Ovary (tissue), 9 donors: ENCODE results near the gene WDR31. TPM values are rescaled to one million over a fixed set of nuclear protein-coding genes. Genes with fewer than 3 reads are reported as not detected.

Source experiments
- DNase-seq, 5 donors: peaks; one replicate each; pipeline ENCODE4 v3.0.0-alpha.2; 2019 to 2020
- H3K27ac ChIP-seq, 2 donors: fragments of 200-600 bp; one replicate each; pipeline versions ENCODE4 v1.5.1 to v1.8.0; 2019 to 2022
- H3K27me3 ChIP-seq: fragments of 200-600 bp; one replicate; pipeline ENCODE4 v1.8.0; 2022
- H3K36me3 ChIP-seq: fragments of 200-600 bp; sonication (generic); one replicate; pipeline ENCODE4 v1.5.1; 2019
- H3K4me1 ChIP-seq: one replicate; pipeline ENCODE4 v1.8.1; 2013; ENCODE audit warnings: mild to moderate bottlenecking, moderate library complexity; ENCODE audit not compliant: insufficient read depth
- H3K4me3 ChIP-seq: fragments of 200-600 bp; sonication (generic); one replicate; pipeline ENCODE4 v1.5.1; 2017
- H3K9me3 ChIP-seq, 2 donors: fragments of 200-600 bp in 1 of 2; sonication (generic) in 1 of 2; one replicate each; pipeline versions ENCODE4 v1.5.1 to v1.8.1; 2013 to 2019; ENCODE audit warnings: mild to moderate bottlenecking in 1 of 2, moderate library complexity in 1 of 2
- EP300 ChIP-seq: sonication (generic); formaldehyde crosslinking; IDR thresholded peaks from one replicate; pipeline ENCODE4 v1.6.1; 2017; ENCODE audit warnings: antibody characterized with exemption
- POLR2A ChIP-seq: fragments of 450-650 bp; IDR thresholded peaks from one replicate; pipeline ENCODE4 v1.6.1; 2017; ENCODE audit warnings: antibody characterized with exemption, mild to moderate bottlenecking, moderate library complexity
- WGBS, 3 donors: extraction: QIAGEN DNeasy Blood & Tissue Kit in 1 of 3; methylation state at CpG; one replicate each; pipeline versions ENCODE4 v1.1.5 to v1.1.7; 2013 to 2017; 5-methylcytosine and 5-hydroxymethylcytosine counted together
- intact Hi-C, 4 donors: fragments of 100-400 bp; cut with DNase I; formaldehyde crosslinking; loops; one replicate each; pipeline versions ENCODE4 v1.11.0 to v1.15.1; 2022 to 2023
- polyA plus RNA-seq, 2 donors: library from polyadenylated mRNA; stranded (reverse); fragments of 200-250 nt in 1 of 2; fragments of 350-450 nt in 1 of 2; fragmentation: Illumina TruSeq in 1 of 2; extraction: RNeasy Lipid Tissue Mini Kit (QIAGEN cat#74804) in 1 of 2; gene quantifications; one replicate each; pipeline ENCODE4 v1.2.3, GENCODE V29; 2013 to 2014
- total RNA-seq, 7 donors: library from RNA; depleted of rRNA in 2 of 7; stranded (reverse); fragments of >200 nt in 2 of 7; fragmentation: NEBNext Ultra II Directional in 3 of 7; extraction: Animal tissue kit (Norgen Biotek cat#: 25700) in 3 of 7; gene quantifications; one replicate each; pipeline versions ENCODE4 v1.1.0 to v1.2.4, GENCODE V29; 2016 to 2023
- TF ChIP-seq, protein P1 (sequence below), 3 donors: fragments of 450-650 bp in 2 of 3; fragments of 200-600 bp in 1 of 3; IDR thresholded peaks; one replicate each; pipeline versions ENCODE4 v1.5.1 to v1.8.0; 2016 to 2022; ENCODE audit warnings: antibody characterized with exemption in 3 of 3, mild to moderate bottlenecking in 1 of 3
- donor health status: DM: no; HTN: no; CAD: no; lungs with moderate emphysema.
- donor health status: DM: no; HTN: no; CAD: no.
- donor health status: Bipolar disorder and iron deficiency.
- donor health status: DM: yes; HTN: yes; CAD: no.
- donor health status: DM: no; HTN: no; CAD: no.
- donor health status: DM: yes; HTN: yes; CAD: no.

The WDR31 gene
- total and polyA plus RNA-seq, 9 donors: 1.7 to 5.3 (median 3.4) TPM

DNA sequence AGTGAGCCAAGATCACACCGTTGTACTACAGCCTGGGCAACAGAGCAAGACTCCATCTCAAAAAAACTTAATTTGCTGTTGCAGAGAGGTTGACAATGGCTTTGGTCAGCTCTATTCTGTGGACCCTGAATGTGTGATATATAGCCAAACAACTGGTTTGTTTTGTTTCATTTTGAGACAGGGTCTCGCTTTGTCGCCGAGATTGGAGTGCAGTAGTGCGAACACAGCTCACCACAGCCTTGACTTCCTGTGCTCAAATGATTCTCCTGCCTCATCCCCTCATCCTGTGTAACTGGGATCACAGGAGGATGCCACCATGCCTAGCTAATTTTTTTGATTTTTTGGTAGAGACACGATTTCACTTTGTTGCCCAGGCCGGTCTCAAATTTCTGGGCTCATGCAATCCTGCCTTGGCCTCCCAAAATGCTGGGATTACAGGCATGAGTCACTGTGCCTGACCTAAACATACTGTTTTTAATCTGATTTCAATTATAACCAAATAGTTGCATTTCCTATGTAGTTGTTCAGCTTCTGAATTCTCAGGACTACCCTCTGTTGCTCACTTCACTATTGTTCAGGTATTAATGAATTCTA lies 46.7 kb downstream of the WDR31 start:
- Histone ChIP-seq H3K9me3 (no peaks in the 10 kb centered on the region), H3K4me3 (no peak overlapping the region), H3K27ac (no peak overlapping the region), H3K36me3 (no peaks in the 10 kb centered on the region), H3K27me3 (no peaks in the 10 kb centered on the region), H3K4me1 (no peaks in the 10 kb centered on the region)
- no peak for DNase-seq
- 73 to 78% (median 75%) methylated on average over 7 of the region's 7 CpGs for WGBS, 3 donors
- TF ChIP-seq, protein P1, sequence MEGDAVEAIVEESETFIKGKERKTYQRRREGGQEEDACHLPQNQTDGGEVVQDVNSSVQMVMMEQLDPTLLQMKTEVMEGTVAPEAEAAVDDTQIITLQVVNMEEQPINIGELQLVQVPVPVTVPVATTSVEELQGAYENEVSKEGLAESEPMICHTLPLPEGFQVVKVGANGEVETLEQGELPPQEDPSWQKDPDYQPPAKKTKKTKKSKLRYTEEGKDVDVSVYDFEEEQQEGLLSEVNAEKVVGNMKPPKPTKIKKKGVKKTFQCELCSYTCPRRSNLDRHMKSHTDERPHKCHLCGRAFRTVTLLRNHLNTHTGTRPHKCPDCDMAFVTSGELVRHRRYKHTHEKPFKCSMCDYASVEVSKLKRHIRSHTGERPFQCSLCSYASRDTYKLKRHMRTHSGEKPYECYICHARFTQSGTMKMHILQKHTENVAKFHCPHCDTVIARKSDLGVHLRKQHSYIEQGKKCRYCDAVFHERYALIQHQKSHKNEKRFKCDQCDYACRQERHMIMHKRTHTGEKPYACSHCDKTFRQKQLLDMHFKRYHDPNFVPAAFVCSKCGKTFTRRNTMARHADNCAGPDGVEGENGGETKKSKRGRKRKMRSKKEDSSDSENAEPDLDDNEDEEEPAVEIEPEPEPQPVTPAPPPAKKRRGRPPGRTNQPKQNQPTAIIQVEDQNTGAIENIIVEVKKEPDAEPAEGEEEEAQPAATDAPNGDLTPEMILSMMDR (IDR thresholded peaks at IDR 0.05): no peak
- TF ChIP-seq EP300: no peak
- no peak for TF ChIP-seq POLR2A
- intact Hi-C loops: no loop called here

DNA sequence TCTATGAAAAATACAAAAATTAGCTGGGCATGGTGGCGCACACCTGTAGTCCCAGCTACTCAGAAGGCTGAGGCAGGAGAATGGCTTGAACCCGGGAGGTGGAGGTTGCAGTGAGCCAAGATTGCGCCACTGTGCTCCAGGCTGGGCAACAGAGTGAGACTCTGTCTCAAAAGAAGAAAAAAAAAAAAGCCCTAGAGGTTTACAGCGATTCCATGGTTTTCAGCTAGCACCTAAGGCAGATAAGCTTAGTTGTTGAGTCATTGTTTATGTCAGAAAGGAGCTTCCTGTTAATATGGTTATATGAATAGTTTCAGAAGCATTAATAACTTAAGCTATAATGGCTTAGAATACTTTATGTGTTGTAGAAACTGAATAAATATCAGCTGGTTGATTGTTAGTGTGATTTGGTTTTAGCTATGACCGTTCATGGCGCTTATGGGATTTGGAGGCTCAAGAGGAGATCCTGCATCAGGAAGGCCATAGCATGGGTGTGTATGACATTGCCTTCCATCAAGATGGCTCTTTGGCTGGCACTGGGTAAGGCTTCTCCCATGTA lies 49.9 kb downstream of the WDR31 start:
- intact Hi-C loops: no loop called here
- no peaks in the 10 kb centered on the region for H3K27me3 ChIP-seq
- TF ChIP-seq POLR2A: no peak
- TF ChIP-seq, protein P1 (IDR thresholded peaks at IDR 0.05): no peak
- no peak for TF ChIP-seq EP300
- WGBS, 3 donors: 87 to 95% (median 92%) methylated on average over 6 of the region's 6 CpGs
- no peaks in the 10 kb centered on the region for H3K9me3 ChIP-seq
- H3K4me3 ChIP-seq: no peak overlapping the region
- H3K27ac ChIP-seq: no peak overlapping the region
- DNase-seq: no peak
- H3K36me3 ChIP-seq: no peaks in the 10 kb centered on the region
- no peaks in the 10 kb centered on the region for H3K4me1 ChIP-seq

DNA sequence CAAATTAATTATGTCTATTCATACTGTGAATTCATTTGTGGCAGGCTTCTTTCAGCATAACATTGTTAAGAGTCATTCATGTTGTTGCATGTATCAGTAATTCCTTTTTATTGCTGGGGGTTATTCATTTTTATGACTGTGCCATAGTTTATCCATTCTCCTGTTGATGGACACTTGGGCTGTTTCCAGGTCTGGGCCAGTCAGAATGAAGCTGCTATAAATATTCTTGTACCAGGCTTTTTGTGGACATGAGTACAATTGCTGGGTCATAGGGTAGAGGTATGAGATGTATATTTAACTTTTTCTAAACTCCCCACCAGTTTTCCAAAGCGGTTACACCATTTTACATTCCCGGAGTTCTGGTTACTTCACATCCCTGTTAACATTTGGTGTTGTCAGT lies 51.0 kb downstream of the WDR31 start:
- no peaks in the 10 kb centered on the region for H3K36me3 ChIP-seq
- TF ChIP-seq EP300 (no peak), POLR2A (no peak)
- TF ChIP-seq, protein P1 (IDR thresholded peaks at IDR 0.05): no peak
- whole genome bisulfite sequencing, 3 donors: 92 to 96% (median 94%) methylated on average over 2 of the region's 2 CpGs

DNA sequence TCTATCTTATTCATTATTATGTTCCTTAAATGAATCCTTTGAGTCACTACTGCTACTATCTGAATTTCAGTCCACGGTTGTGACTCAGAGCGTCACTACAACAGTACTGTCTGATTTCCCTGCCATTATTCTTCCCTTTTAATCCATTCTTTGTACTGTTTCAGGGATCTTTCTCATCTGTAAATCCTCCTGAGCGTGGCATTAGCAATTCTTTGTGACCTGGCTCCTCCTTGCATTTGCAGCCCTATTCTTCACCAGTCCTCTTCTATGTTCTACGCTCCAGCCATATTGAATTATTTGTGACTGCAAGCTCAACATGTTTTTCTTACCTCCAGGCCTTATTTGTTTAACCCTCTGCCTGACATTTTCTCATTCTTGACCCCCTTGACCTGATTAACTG lies 58.7 kb downstream of the WDR31 start:
- WGBS, 3 donors: 94 to 99% (median 97%) methylated on average over 4 of the region's 4 CpGs
- Histone ChIP-seq H3K4me3 (no peak overlapping the region), H3K4me1 (no peaks in the 10 kb centered on the region), H3K9me3 (no peaks in the 10 kb centered on the region), H3K36me3 (no peaks in the 10 kb centered on the region), H3K27ac (no peak overlapping the region), H3K27me3 (no peaks in the 10 kb centered on the region)
- intact Hi-C loops: no loop called here
- TF ChIP-seq POLR2A: no peak
- no peak for TF ChIP-seq EP300
- TF ChIP-seq, protein P1 (IDR thresholded peaks at IDR 0.05): no peak
- DNase-seq: no peak

More for the DNA sequence above, 51.0 kb downstream of the WDR31 start:
- Histone ChIP-seq H3K9me3 (no peaks in the 10 kb centered on the region), H3K4me1 (no peaks in the 10 kb centered on the region), H3K27ac (no peak overlapping the region), H3K4me3 (no peak overlapping the region), H3K27me3 (no peaks in the 10 kb centered on the region)
- no peak for DNase-seq
- intact Hi-C loops: no loop called here
